Bronchial epithelial cell (primary cell): ENCODE measurements around the gene MEST. TPM values are rescaled to one million over a fixed set of nuclear protein-coding genes. Genes with fewer than 3 reads are reported as not detected.
"Not testable (repeated sequence)": the region's sequence is repeated elsewhere in the genome, so short reads cannot be mapped to it uniquely, and the experiment has no call there.

Experiments used
- DNase-seq: peaks from one replicate; pipeline ENCODE4 v3.0.0-alpha.2; 2010; ENCODE audit warnings: low read depth
- FAIRE-seq: peaks from 2 replicates; lab custom pipeline; 2011; peaks lifted over from hg19 to GRCh38; lab: Jason Lieb, UNC
- H3K27me3 ChIP-seq: 2 replicates; pipeline ENCODE4 v1.5.1; 2011; ENCODE audit warnings: low read length; ENCODE audit not compliant: control insufficient read depth, insufficient read depth
- H3K36me3 ChIP-seq: 2 replicates; pipeline ENCODE4 v1.5.1; 2011; ENCODE audit warnings: low read length; ENCODE audit not compliant: control insufficient read depth, insufficient read depth
- H3K4me3 ChIP-seq: 2 replicates; pipeline ENCODE4 v1.5.1; 2011; ENCODE audit warnings: mild to moderate bottlenecking, low read depth, low read length, control low read depth
- CTCF ChIP-seq: IDR thresholded peaks from 2 replicates; pipeline ENCODE4 v1.5.1; 2011; ENCODE audit warnings: mild to moderate bottlenecking, moderate library complexity, low read length, control low read depth, inconsistent platforms; ENCODE audit not compliant: insufficient read depth, severe bottlenecking
- total RNA-seq: library from RNA; depleted of rRNA; stranded (reverse); fragments of >200 nt; gene quantifications from 2 replicates; pipeline ENCODE4 v1.2.1, GENCODE V29; 2014

The MEST gene
- 6.4 and 11.8 TPM in 2 replicates for total RNA-seq

GRCh38 chr7:130491841-130492522, at the start of gene MEST:
Gene MEST (plus strand): TSS chr7:130492085. CDS start chr7:130492314, 229 bp downstream.
- TF ChIP-seq CTCF, result no peak
- H3K27me3 ChIP-seq, result no peaks in the 10 kb centered on the region
- FAIRE-seq (no peak), DNase-seq (no peak)
- no peaks in the 10 kb centered on the region for H3K36me3 ChIP-seq
- H3K4me3 ChIP-seq, result peak within 1 kb of the TSS; percentile 27

DNA sequence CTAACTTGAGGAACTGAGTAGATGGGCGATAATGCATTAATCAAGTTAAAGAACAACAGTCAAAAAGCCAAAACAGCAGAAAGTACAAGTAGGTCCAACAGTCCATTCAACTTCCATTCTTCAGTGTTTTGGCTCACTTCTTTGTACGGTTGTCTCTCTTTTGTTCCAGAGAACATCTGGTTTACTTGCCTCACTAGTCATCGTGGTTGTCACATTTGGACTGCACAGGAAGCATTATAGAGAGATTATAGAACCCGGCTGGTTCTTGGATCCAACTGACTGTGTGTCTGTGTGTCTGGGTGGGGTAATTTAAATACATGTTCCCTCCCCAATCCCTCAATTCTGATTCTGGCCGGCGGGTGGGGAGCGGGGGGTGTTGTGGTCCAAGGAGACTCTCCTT, 49.3 kb upstream of the MEST start:
- Histone ChIP-seq H3K36me3 (no peaks in the 10 kb centered on the region), H3K4me3 (no peak overlapping the region), H3K27me3 (no peaks in the 10 kb centered on the region)
- DNase-seq, result no peak
- no peak for TF ChIP-seq CTCF
- FAIRE-seq, result no peak

- Histone ChIP-seq H3K27me3 (no peaks in the 10 kb centered on the region), H3K4me3 (no peak overlapping the region), H3K36me3 (no peaks in the 10 kb centered on the region)
- FAIRE-seq (no peak), DNase-seq (no peak)
- TF ChIP-seq CTCF, result no peak
These were observed 47.7 kb upstream of the MEST start for GRCh38 chr7:130444234-130444633.

- no peak for FAIRE-seq
These were observed 47.0 kb upstream of the MEST start for GRCh38 chr7:130444751-130445407.

GRCh38 chr7:130446259-130446658, 45.6 kb upstream of the MEST start:
- FAIRE-seq (no peak), DNase-seq (no peak)
- no peak for TF ChIP-seq CTCF
- H3K36me3 ChIP-seq, result no peaks in the 10 kb centered on the region
- no peak overlapping the region for H3K4me3 ChIP-seq
- H3K27me3 ChIP-seq, result no peaks in the 10 kb centered on the region

More at GRCh38 chr7:130444751-130445407, 47.0 kb upstream of the MEST start:
- DNase-seq, result no peak
- H3K4me3 ChIP-seq, result no peak overlapping the region
- H3K27me3 ChIP-seq, result no peaks in the 10 kb centered on the region
- no peak for TF ChIP-seq CTCF
- no peaks in the 10 kb centered on the region for H3K36me3 ChIP-seq

- H3K36me3 ChIP-seq, H3K4me3 ChIP-seq, H3K27me3 ChIP-seq, FAIRE-seq: not testable (repeated sequence)
- DNase-seq, result peak; percentile 49
These were observed 40.5 kb upstream of the MEST start for GRCh38 chr7:130451344-130451743.
